ENCODE results near the gene PLCB1.

DNA sequence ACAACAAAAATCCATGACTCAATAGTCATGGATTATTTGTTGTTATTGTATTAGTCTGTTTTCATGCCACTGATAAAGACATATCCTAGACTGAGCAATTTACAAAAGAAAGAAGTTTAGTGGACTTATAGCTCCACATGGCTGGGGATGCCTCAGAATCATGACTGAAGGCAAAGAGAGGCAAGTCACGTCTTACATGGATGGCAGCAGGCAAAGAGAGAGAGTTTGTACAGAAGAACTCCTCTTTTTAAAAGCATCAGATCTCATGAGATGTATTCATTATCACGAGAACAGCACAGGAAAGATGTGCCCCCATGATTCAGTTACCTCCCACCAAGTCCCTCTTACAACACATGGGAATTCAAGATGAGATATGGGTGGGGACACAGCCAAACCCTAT is 792.5 kb downstream of the PLCB1 start:
- TF ChIP-seq TAF1 (IDR thresholded peaks at IDR 0.05; ENCODE audit: borderline replicate concordance, low read depth, low read length): no peak
- no peak for TF ChIP-seq POLR2A (IDR thresholded peaks at IDR 0.05; ENCODE audit: low read depth, low read length)
- TF ChIP-seq POLR2AphosphoS5 (IDR thresholded peaks at IDR 0.05; ENCODE audit: low read depth, low read length): no peak
